Testis (tissue), 2 donors: Measurements from ENCODE around the gene ZNF462.

Experiments used
- CTCF ChIP-seq, 3 experiments: fragments of 450-650 bp in 2 of 3; fragments of 200-600 bp in 1 of 3; sonication (generic) in 1 of 3; IDR thresholded peaks; one replicate each; pipeline ENCODE4 v1.5.1; 2016 to 2019; ENCODE audit warnings: antibody characterized with exemption in 3 of 3, mild to moderate bottlenecking in 2 of 3, moderate library complexity in 1 of 3
- POLR2A ChIP-seq: fragments of 450-650 bp; IDR thresholded peaks from one replicate; pipeline ENCODE4 v1.6.1; 2017; ENCODE audit warnings: antibody characterized with exemption, mild to moderate bottlenecking, moderate library complexity

GRCh38 chr9:106961623-106962022 lies 98.7 kb downstream of the ZNF462 start:
- TF ChIP-seq CTCF (IDR thresholded peaks at IDR 0.05) (no peak), POLR2A (no peak)
